Urothelium cell line (cell line): ENCODE data around the gene OTOP3.
"Not testable (repeated sequence)": the region's sequence is repeated elsewhere in the genome, so short reads cannot be mapped to it uniquely, and the experiment has no call there.

ENCODE experiments used
- DNase-seq: peaks from one replicate; pipeline ENCODE4 v3.0.0; 2011; ENCODE audit warnings: low spot score, mixed read lengths
- FAIRE-seq: peaks from 2 replicates; lab custom pipeline; 2011; peaks lifted over from hg19 to GRCh38; lab: Jason Lieb, UNC

The OTOP3 gene

GRCh38 chr17:74981318-74981978, 45.8 kb downstream of the OTOP3 start:
- FAIRE-seq (no peak), DNase-seq (no peak)

- peak; percentile 87 for DNase-seq
- FAIRE-seq = peak; percentile 96
Measured at GRCh38 chr17:74981979-74982662, 46.4 kb downstream of the OTOP3 start.

DNA sequence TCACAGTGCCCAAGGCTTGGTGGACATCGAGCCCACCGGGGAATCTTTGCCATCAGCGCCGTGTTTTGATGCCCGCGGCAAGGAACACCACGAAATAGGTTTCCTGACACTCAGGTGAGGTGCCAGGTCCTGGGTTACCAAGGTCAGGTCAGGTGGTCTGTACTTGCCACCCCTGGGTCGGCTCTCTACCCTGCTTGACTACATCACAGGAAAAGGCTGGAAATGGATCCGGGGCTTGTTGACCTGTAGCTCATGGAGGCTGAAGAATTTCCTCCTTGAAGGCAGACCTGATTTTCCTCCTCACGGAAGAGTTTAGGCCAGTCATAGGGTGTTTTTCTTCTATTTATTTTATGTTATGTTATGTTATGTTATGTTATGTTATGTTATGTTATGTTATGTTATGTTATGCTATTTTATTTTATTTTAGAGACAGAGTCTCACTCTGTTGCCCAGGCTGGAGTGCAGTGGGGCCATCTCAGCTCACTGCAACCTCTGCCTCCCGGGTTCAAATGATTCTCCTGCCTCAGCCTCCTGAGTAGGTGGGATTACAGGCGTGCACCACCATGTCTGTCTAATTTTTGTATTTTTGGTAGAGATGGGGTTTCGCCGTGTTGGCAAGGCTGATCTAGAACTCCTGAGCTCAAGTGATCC, 47.1 kb downstream of the OTOP3 start:
- not testable (repeated sequence) for DNase-seq, FAIRE-seq

GRCh38 chr17:74986206-74986576, 50.5 kb downstream of the OTOP3 start:
- DNase-seq = no peak

DNA sequence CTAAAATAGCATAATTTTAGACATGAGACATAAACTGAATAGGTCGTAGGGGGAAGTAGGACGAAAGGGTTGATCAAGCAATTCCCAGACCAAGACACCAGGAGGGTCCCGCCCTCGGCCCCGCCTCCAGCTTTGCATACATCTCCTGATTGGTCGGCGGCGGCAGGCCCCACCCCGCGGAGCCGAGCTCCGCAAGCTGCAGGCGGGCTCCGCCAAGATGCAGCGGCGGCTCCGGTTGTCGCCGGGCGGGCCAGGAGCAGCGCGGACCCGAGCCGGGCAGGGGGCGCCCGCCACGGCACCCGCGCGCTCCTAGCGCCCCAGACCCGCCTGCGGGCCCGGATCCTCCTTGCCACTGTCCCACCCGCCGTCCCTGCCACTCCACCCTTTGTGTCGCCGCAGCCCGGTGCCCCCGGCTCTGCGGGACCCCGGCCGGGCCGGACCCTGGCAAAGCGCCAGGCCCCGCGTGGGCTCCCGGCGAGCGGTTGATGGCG, 51.8 kb downstream of the OTOP3 start, which contains the start of gene CDR2L:
TSS of gene CDR2L (plus strand) at position 215 of the 491 bp plus-strand sequence. CDS start 412 bp downstream, outside the sequence.
- FAIRE-seq = peak; percentile 84
- DNase-seq = peak; percentile 99

More at GRCh38 chr17:74986206-74986576, 50.5 kb downstream of the OTOP3 start:
- no peak for FAIRE-seq

DNA sequence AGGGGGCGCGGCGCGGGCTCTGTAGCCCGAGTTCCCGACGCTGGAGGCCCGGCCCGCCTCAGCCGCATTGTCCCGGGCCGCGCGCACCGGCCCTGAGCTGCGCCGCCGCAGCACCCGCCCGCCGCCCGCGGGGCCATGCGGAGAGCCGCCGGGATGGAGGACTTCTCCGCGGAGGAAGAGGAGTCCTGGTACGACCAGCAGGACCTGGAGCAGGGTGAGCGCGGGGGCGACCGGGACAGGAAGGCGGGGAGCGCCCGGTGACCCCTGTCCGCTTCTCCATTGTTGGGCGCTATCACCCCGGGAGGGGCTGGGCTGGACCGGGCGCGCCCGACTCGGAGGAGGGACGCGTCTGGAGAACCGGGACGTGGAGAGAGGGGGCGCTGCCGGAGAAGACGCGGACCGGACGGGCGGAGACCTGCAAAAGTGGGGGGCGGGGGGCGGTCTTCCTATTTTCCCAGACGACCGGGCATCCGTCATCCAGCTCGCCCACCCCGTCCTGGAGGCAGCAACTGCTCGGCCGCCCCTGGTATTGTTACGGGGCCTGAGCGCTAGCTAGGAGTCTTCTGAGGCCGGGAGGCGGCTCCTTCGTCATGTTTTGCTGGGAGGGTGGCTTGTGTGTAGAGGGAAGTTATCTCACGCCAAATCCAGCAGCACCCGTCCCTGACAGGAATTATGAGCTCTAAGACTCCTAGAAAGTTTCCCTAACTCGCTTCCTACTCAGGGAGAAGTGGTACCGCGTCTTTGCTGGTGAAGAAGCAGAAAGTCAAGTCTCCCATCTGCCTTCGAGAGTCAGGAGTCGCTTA, 52.4 kb downstream of the OTOP3 start:
- DNase-seq = peak; percentile 78
- no peak for FAIRE-seq

DNA sequence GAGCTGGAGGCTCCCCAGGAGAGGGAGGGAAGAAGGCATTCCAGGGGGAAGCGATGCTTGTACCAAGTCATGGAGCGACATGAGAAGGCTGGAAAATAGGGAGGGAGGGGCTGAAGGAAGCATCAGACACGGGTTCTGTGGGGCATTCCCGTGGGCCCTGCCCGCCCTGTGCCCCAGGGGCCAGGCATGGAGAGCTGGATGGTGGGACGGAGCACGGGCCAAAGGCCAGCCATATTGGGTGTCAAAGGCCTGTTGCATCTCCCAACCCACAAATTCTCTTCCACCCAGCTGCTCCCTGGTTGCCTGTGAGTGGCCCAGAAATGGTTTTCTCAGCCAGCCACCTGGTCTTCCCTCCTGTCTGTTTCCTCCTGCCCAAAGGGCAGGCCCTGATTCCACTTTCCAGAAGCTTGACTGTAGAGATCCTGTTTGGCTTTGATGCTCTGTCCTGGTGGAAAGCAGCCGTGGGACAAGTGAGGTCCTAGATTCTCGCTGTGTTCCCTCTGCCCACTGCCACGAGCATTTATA, 54.9 kb downstream of the OTOP3 start:
- FAIRE-seq = no peak

DNA sequence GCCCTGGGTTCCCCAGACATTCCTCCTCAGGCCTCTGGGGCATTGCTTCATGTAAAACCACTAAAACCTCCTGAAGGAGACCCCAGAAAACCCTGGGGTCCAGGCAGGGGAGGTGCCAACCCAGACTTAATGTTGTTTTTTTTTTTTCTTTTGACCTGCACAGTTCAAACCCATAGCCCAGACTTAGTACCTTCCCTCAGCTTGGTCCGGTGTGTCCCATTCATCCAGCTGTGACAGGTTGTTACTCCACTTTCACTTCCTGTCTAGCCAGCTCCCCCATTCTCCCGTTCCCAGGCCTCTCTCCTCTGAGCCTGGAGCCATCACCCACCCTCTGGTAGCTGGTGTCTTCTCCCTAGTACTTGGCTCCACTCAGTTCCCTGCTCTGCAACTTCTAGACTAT, 56.5 kb downstream of the OTOP3 start:
- no peak for FAIRE-seq
- DNase-seq = no peak

More for the DNA sequence above, 54.9 kb downstream of the OTOP3 start:
- no peak for DNase-seq

DNA sequence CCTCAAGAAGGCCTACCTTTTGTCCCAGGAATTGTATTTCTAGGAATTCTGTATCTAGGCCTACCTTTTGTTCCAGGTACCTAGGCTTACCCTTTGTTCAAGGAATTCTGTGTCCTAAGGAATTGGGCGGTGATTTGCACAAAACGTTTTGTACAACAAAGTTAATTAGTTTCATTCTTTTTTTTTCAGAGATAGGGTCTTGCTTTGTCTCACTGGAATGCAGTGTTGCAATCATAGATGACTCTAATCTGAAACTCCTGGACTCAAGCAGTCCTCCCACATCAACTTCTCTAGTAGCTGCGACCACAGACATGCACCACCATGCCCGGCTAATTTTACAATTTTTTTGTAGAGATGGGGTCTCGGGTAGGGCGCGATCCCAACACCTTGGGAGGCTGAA, 58.7 kb downstream of the OTOP3 start:
- FAIRE-seq = no peak
- no peak for DNase-seq

DNA sequence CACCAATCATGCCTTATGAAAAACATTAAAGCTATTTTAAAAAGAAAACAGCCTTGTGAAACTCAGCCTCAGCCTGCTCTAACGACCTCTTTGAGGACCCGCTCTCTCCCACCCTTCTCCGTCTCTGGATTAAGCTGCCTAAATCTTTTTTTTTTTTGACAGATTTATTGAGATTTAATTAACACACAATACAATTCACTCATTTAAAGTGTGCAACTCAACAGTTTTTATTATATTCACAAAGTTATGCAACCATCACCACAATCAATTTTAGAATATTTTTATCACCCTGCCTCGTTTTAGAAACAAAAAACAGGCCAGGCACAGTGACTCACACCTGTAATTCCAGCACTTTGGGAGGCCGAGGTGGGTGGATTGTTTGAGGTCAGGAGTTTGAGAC, 60.1 kb downstream of the OTOP3 start:
- FAIRE-seq (no peak), DNase-seq (no peak)

GRCh38 chr17:74998783-74999182, 63.1 kb downstream of the OTOP3 start:
- DNase-seq (no peak), FAIRE-seq (no peak)

GRCh38 chr17:74999523-74999922, 63.8 kb downstream of the OTOP3 start:
- FAIRE-seq (no peak), DNase-seq (no peak)
